NCI-H187 (cell line): ENCODE measurements around the gene NKIRAS2.
A peak's percentile ranks its signal among the peaks of the same experiment; 100 is the strongest.

Source experiments
- DNase-seq, 2 experiments: peaks; one replicate each; lab custom pipeline; 2025; lab: John Stamatoyannopoulos, UW

Gene NKIRAS2

DNA sequence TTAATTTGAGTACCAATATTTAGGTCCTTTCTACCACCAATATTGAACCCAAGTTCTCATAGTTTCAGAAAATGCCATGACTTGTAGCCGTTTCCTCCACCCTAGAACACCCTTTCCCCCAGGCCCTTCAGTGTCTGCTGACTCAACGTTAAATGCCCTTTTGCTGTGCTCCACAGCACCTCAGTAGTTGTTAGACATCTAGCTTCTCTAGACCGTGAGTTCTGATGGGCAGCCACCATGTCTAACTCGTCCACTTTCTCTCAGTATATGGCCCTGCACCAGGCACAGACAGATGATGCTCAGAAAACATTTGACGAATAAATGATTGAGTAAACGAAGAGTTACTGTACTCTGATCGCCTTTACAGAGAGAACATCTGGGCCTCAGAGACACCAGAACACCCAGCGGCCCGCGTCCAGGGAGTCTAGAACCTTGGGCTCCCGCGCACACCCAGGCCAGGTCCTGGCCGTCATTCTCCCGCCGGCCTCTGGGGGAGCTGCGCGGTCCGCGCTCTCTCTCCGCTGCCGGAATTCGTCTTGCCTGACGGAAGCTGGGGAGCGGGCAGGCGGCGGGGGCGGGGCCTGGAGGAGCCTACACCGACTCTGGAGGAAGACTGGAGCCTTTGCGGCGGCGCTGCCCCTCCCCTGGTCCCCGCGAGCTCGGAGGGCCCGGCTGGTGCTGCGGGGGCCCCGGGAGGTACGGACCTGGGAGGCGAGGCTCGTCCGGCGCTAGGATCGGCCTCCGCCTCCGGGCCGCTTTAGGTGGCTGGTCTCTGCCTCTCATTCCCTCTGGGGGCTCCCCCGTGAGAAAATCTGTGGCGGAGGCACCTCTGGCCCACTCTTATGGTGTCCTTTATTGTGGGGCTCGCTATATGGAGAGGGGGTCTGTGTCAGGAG, at the start of gene NKIRAS2:
Gene NKIRAS2 (plus strand): TSS at position 582 of the 896 bp plus-strand sequence. CDS start 1,488 bp downstream, outside the sequence.
- peak; percentile 75 to 84 for DNase-seq

GRCh38 chr17:41970901-41971331, 49.0 kb upstream of the NKIRAS2 start:
- no peak for DNase-seq

DNA sequence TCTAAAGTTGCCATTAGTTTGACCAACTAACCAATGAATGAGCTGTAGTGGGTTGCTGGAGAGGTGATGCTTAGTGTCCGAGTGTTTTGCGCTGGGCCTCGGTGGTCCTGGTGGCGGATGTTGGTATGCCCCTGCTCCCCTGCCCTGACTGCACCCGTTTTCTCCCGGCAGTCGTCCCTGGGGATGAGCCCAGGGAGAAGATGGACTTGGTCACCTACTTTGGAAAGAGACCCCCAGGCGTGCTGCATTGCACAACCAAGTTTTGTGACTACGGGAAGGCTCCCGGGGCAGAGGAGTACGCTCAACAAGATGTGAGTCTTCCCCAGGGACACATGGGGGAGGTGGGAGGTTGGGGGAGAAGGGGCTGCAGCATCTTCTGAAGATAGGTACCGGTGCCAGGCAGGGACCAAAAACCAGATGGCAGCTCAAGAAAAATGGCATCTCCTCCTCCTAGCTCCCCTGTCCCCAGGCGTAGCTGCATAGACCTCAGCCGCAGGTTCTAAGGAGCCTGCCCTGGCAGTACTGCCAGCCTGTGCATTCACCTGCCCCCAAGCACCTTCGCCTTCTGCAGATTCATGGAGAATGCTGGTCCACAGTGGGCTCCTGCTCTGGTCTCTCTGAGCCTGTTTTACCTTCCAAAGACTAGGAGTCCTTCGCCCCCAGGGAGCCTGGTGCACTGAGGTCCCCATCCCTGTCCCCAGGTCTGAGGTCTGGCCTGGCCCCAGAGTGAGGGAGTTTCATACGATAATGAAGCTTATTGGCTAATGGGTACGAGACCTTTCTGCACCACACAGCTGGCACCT, 48.0 kb upstream of the NKIRAS2 start:
- no peak for DNase-seq

GRCh38 chr17:41972571-41973407, 47.1 kb upstream of the NKIRAS2 start:
- no peak for DNase-seq

DNA sequence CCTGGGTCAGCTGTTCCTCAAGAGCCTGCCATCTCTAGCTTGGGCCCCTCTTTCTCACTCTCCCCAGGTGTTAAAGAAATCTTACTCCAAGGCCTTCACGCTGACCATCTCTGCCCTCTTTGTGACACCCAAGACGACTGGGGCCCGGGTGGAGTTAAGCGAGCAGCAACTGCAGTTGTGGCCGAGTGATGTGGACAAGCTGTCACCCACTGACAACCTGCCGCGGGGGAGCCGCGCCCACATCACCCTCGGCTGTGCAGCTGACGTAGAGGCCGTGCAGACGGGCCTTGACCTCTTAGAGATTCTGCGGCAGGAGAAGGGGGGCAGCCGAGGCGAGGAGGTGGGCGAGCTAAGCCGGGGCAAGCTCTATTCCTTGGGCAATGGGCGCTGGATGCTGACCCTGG, 46.5 kb upstream of the NKIRAS2 start:
- no peak for DNase-seq

GRCh38 chr17:41974031-41974430, 45.9 kb upstream of the NKIRAS2 start:
- no peak for DNase-seq

GRCh38 chr17:41974658-41975057, 45.2 kb upstream of the NKIRAS2 start:
- DNase-seq, result no peak

DNA sequence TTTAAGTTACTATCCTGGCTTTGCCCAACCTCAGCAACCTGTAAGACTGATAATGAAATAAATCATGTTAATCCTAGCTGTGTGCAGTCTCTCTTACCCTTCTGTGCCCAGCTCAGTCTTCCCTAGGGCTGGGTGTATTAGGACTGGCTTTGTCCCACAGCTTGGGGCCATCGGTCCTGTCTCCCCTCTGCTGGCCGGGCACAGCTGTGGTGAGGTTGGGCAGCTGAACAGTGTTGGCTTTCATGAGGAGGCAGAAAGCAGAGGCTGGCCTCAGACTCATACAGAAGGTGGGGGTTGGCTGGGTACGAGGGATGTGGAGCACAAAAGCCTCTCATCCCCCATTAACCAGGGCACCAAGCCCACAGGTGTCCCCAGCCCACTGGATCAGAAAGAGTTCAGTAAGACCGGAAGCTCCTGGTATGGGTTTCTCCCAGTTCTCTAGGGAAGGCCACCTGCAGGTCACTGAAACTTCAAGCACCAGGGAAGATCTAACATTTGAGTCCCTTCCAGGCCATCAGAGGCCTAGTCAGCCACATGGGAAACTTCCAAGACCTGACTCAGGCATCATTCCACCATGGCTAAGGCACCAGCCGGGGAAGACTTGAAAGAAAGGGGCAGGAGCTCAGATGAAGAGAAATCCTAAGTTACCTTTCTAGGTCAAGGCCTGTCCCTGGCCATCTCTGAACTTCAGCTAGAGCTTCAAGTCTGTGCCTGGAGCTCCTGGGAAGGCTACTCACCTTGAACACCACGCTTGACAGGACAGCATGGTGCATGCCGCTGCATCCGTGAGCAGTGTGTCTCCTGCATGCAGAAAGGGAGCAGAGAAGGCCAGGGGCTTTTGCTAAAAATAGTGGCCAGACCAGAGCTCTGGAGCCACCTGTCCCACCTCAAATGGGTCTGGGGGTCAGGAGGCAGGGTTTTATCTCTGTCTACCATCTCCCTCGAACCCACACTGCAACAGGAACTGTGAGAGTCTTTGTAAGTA, 44.5 kb upstream of the NKIRAS2 start:
- no peak for DNase-seq

DNA sequence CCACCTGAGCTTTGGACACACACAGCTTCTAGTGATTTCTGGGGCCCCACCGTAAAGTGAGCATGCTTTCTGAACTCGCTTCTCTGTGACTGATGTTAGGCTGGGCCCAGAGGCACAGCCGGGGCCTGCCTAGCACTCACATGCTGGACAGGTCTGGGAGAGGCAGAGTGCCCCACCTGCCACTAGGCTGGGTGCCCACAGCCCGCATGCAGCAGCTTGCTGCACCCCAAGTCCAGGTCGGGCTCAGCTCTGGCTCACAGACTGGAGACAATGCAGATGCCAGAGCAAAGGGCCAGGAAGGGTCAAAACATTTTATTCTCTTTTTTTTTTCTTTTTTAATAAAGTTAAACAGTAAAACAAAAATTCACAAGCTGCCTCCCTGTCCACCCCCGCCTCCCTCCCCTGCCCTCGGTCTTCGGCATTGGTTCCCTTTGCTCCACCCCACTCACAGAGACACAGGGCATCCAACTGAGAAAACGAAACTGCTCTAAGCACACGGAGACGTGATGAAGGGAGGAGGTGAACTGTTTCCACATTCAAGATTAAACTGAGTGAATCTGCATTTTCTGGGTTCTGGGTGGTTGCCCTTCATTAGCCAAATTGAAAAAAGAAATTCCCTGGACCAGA, 43.6 kb upstream of the NKIRAS2 start:
- DNase-seq, result no peak

DNA sequence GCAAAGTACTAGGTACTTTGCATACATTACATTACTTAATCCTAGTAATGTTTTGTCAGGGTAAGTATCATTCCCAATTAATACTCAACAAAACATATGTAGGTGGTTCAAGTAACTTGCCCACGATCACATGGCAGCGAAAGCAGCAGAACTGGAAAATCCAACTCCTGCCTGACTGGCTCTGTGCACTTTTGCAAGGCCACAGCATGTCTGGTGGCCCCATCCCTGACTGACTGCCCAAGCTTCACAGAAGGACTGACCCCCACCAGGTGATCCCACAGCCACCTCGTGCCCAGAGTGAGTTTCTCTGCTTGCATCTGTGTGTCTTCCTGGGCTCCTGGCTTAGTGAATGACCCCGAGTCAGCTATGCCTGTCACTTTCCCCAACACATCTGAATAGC, 41.9 kb upstream of the NKIRAS2 start:
- no peak for DNase-seq

DNA sequence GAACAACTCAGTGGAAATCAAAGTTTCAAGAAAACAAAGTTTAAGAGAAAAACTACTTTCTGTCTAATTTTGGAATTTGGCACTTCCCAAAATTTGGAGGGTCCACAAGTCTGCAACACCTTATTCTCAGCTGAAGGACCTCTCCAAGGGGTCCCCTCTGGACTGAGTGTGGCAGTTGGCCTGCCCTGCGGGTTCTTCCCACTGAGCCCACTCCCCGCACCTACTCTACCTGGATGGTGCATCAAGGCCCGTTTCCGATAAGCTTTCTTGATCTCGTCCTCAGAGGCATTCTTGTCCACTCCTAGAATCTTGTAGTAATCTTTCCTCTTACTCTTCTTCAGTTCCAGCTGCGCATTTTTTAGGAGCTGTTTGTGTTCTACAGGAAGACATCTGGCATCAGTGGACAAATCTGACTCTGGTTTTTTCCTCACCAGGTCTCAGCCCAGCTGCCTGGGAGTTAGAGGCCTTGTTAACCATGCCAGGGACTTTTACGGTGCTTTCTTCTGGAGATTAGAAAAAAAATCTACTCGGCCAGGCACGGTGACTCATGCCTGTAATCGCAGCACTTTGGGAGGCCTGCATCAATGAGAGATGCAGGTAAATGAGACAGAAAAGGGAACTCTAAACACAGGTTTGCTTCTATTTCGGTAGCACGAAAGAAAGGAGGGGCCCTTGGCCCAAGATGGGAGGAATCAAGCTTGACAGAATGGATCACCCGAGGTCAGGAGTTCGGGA, 37.7 kb upstream of the NKIRAS2 start:
- DNase-seq, result no peak

DNA sequence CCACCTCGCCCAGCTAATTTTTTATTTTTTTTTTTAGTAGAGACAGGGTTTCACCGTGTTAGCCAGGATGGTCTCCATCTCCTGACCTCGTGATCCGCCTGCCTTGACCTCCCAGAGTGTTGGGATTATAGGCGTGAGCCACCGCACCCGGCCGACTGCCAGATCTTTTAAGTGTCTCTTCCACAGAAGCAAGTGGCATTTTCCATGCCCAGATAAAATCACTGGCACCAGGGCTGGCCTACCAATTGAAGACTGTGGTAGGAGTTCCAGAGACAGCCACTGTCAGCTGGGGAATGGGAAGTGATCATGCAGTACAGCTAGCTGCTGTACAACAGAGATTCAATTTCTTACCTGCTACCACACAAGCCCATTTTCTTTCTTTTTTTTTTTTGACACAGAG, 35.4 kb upstream of the NKIRAS2 start:
- no peak for DNase-seq

DNA sequence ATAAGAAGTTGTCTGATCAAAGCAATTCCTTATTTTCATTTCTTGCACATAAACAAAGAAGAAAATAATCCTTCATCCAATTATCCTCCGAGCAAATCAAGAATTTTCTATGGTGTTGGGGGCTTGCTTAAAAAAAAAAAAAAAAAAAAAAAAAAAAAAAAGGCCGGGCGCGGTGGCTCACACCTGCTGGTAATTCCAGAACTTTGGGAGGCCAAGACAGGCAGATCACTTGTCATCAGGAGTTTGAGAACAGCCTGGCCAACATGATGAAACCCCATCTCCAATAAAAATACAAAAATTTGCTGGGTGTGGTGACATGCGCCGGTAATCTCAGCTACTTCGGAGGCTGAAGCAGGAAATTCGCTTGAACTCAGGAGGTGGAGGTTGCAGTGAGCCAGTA, 34.0 kb upstream of the NKIRAS2 start:
- no peak for DNase-seq

DNA sequence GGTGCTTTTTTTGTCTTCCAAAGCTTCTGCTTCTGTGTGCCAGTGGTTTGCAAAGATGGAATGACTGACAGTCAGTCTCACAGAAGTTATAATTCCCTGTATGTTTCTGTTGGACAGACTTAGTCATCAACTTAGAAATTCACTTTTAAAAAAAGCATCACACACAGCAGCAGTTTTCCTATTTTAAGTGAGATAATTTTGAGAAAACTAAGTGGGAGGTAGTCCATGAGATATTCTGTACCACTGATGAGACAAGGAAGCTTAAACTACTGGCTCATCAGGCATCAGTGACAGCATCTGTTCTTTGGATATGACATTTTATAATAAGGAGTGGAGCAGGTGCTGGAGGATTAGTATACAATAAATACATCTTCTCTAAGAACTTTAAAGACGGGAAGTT, 33.3 kb upstream of the NKIRAS2 start:
- DNase-seq, result no peak

- DNase-seq, result peak; percentile 21 to 75
Measured at GRCh38 chr17:41987642-41988041, 32.2 kb upstream of the NKIRAS2 start.

GRCh38 chr17:41988418-41988817, 31.5 kb upstream of the NKIRAS2 start:
- no peak for DNase-seq

- DNase-seq, result no peak
Measured at GRCh38 chr17:41989702-41990419, 30.0 kb upstream of the NKIRAS2 start.

GRCh38 chr17:41992576-41992975, 27.3 kb upstream of the NKIRAS2 start:
- DNase-seq, result no peak

DNA sequence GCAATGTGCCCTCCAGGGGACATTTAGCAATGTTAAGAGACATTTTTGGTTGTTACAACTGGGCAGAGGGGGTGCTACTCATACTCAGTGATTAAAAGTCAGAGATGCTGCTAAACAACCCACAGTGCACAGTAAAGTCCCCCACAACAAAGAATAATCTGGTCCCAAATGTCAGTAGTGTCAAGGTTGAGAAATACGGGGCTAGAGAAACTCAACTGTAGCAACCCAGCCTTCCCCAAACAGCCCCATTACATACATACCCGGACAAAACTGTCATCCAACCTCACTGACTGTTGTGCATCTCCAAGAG, 23.1 kb upstream of the NKIRAS2 start:
- DNase-seq, result no peak
